Suprapubic skin (tissue), 3 donors: Measurements from ENCODE around the gene ANKFN1.

Experiments used
- POLR2A ChIP-seq, 2 donors: fragments of 450-650 bp; IDR thresholded peaks; one replicate each; pipeline ENCODE4 v1.6.1; 2017; ENCODE audit warnings: antibody characterized with exemption in 2 of 2, mild to moderate bottlenecking in 2 of 2, moderate library complexity in 2 of 2
- TF ChIP-seq, protein P1 (sequence below), 2 donors: fragments of 200-600 bp in 1 of 2; fragments of 450-650 bp in 1 of 2; sonication (generic) in 1 of 2; IDR thresholded peaks; one replicate each; pipeline ENCODE4 v1.5.1; 2016 to 2019; ENCODE audit warnings: antibody characterized with exemption in 2 of 2, mild to moderate bottlenecking in 1 of 2, moderate library complexity in 1 of 2

DNA sequence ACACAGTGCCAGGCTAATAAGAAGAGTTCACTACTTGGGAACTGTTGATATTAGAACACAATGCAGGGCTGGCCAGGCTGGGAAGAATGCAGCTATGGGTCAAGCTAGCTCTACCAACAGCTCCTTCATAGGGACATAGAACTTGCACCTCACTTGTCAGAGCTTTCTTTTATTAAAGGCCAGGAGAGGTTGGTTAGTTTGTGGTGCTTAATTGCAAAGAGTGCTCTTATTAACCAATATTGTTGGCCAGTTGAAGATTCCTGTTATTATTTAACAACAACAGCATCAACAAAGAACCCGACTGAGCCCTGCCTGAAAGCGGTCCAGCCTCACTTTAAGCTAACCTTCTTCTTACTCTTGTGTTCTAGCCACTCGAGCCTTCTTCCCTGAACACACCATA lies 43.4 kb upstream of the ANKFN1 start:
- TF ChIP-seq, protein P1, sequence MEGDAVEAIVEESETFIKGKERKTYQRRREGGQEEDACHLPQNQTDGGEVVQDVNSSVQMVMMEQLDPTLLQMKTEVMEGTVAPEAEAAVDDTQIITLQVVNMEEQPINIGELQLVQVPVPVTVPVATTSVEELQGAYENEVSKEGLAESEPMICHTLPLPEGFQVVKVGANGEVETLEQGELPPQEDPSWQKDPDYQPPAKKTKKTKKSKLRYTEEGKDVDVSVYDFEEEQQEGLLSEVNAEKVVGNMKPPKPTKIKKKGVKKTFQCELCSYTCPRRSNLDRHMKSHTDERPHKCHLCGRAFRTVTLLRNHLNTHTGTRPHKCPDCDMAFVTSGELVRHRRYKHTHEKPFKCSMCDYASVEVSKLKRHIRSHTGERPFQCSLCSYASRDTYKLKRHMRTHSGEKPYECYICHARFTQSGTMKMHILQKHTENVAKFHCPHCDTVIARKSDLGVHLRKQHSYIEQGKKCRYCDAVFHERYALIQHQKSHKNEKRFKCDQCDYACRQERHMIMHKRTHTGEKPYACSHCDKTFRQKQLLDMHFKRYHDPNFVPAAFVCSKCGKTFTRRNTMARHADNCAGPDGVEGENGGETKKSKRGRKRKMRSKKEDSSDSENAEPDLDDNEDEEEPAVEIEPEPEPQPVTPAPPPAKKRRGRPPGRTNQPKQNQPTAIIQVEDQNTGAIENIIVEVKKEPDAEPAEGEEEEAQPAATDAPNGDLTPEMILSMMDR (IDR thresholded peaks at IDR 0.05), result no peak
- TF ChIP-seq POLR2A (IDR thresholded peaks at IDR 0.05), result no peak
